IPS-NIHi11 (cell line): Measurements from ENCODE around the gene TAGLN2.

Experiments
- DNase-seq: peaks from one replicate; pipeline ENCODE4 v3.0.0; 2012; ENCODE audit warnings: mixed read lengths, low spot score

The TAGLN2 gene

DNA sequence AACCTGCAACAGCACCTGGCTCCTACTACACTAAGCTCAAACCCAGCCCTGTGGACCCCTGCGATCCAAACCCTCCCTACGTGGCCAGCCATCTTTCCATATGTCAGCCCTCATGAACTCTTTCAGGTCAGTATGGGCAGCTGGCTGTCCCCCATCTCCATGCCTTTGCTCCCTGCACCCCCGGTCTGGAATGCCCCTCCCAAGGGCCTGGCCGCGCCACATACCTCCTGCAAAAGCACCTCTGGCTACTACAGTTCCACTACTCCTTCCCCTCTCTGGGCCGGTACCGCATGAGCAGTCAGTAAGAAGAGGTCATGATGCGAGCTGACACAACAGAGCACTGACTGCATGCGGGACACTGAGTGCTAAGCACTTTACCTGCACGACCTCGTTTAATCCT is 10.0 kb upstream of the TAGLN2 start:
- DNase-seq, result no peak

DNA sequence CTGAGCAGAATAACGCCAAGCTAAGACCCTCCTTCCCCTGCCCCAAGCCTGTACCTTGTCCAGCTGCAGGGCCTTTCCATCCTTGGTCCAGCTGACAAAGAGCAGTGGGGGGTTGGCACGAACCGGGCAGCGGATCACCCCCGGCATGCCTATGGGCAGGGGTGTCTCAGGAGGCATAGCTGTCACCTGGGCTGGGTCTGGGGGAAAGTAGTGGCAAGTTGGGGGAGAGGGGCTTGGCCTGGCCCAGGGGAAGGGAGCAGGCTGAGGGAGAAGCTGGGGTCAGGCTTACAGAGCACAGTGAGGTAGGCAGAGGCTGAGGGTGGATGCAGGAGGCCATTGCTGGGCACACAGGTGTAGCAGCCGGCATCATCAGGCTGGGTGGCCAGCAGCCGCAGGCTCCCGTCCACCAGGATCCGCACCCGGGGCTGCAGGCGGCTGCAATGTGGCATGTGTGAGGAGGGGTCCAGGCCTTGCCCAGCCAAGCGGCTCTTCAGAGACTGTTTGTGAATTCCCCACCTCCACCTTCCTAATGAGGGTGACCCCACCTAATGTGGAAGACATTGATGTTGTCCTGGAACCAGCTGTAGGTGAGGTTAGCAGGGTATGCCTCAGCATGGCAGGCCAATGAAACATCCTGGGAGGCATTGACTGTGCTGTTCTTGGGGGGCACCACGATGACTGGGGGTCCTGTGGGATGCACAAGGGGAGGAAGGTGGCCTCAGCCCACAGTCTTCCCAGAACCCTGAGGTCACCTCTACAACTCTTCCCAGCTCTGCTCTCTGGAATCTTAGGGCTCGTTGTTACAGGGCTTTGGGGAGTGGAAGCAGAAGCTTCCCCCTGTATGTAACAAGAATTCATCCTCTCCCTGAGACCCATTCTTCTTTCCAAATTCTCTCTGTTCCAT is 9.1 kb upstream of the TAGLN2 start:
- DNase-seq, result no peak

DNA sequence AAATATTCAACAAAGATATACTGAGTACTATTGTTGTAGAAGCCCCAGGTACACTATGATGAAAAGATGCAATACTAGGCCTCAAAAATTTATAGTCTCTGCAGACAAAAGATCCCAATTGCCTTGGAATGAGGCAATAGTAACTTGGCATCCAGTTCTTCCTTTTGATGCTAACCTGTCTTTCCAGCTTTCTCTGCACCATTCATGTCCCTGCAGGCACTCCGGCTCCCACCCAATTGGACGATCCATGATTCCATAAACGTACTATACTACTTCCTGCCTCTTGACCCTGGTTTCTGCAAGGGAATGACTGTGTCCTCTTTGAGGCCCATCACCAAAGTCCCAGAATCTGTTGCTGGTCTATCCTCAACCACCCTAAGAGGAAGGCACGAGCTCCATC is 8.0 kb upstream of the TAGLN2 start:
- DNase-seq, result no peak

- DNase-seq, result no peak
These were observed 7.3 kb upstream of the TAGLN2 start for GRCh38 chr1:159932296-159933285.

GRCh38 chr1:159931795-159932173 is 6.5 kb upstream of the TAGLN2 start:
- DNase-seq, result no peak

DNA sequence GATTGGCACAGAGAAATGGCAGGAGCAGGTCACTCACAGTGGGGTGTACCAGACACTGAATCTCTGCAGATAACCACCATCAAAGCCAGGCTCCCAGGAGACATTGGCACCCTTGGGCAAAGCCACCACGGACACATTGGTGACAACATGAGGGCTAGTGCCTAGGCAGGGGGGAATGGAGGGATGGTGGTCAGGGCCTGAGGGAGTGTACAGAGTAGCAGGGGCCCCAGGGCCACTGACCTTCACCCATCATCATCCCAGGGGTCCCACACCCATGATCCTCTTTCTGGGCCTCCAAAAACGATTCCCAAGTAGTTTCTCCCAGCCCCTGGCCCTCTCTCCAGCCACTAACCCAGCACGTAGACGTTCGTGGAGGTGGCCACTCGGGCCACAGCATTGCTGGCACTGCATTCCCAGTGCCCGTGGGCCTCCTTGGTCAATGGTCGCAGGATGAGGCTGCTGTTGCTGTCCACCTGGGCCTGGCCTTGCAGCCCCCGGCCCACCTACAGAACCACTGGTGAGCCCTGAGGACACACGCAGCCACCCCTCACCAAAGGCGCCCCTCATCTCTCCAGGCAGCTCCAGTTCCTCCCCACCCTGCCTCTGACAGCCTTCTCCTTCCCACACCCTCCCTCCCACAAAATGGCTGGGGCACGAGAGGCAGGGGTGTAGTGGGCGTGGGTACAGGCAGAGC is 5.9 kb upstream of the TAGLN2 start:
- DNase-seq, result no peak

GRCh38 chr1:159930634-159931033 is 5.3 kb upstream of the TAGLN2 start:
- DNase-seq, result no peak

DNA sequence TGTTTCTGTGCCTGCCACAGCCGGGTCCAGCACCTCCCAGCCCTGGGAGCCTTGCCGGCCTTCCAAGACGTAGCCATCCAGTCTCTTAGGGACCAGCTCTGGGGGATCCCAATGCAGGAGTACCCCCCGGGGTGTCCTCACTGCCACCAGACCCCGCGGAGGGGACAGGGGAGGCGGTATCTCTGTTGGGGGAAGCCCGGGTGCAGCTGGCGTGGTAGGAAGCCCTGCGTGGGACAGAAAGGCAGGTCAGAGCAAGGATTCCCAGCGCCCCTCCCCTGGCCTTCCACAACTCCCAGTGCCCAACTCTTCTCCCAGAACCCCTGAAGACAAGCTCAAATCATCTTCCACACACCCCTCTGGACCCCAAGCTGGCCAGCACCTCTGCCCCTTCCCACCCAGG is 4.9 kb upstream of the TAGLN2 start:
- no peak for DNase-seq

GRCh38 chr1:159929155-159930051 is 4.1 kb upstream of the TAGLN2 start:
- DNase-seq, result no peak

GRCh38 chr1:159928491-159929050 is 3.3 kb upstream of the TAGLN2 start:
- DNase-seq, result no peak

DNA sequence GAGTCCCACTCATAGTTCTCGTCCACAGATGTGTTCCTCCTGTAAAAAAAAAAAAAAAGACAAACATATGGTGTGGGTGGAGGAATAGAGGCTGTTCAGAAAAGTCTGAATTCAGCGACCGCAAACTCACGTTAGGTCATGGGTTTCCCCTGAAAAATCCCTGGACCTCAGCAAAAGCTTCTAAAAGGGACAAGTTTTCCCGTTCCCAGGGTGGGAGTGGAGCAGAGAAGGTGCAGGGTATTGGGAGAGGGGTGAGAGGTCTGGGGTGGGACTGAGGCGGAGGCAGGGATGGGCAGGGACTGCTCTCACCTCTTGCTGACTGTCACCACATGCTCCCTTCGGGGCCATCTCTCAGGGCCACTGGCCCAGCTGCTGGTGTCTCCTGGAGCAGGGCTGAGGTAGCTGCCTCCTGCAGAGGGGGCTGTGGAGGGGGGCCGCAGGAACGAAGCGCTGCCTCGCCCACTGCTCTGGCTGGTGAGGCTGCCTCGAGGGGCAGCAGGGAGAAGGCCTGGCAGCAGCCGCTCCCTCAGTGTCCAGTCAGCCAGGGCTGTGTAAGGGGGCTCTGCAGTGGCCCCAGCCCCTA is 2.6 kb upstream of the TAGLN2 start:
- DNase-seq, result no peak

DNA sequence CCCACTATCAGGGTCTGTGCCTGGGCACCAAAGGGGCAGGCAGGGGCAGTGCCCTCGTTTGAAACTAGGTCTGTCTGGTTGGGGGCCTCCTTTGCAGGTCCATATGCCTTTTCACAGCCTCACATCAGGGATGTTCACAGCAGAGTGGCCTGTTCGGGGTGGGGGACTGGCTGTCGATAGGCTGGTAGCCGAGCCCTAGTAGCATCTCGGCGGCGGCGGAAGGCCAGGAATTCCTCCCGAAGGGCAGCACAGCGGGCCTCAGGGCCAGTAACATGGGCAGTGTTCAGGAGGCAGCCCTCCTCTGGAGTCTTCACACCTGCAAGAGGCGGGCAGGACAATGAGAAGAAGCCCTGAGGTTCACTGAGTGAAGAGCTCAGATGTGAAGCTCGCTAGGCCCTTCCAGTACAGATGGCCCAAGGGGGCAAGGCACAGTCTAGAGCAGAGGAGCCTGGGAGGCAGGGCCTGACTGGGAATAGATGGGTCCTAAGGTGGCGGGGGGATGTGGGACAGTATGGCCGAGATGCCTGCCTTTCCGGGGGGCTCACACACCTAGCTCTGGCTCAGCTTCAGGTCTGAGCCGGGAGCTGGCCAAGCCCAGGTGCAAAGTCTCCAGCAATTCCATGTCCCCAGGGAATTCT is 2.0 kb upstream of the TAGLN2 start:
- no peak for DNase-seq

GRCh38 chr1:159925719-159926078 is 392 bp upstream of the TAGLN2 start:
- peak; percentile 61 for DNase-seq

DNA sequence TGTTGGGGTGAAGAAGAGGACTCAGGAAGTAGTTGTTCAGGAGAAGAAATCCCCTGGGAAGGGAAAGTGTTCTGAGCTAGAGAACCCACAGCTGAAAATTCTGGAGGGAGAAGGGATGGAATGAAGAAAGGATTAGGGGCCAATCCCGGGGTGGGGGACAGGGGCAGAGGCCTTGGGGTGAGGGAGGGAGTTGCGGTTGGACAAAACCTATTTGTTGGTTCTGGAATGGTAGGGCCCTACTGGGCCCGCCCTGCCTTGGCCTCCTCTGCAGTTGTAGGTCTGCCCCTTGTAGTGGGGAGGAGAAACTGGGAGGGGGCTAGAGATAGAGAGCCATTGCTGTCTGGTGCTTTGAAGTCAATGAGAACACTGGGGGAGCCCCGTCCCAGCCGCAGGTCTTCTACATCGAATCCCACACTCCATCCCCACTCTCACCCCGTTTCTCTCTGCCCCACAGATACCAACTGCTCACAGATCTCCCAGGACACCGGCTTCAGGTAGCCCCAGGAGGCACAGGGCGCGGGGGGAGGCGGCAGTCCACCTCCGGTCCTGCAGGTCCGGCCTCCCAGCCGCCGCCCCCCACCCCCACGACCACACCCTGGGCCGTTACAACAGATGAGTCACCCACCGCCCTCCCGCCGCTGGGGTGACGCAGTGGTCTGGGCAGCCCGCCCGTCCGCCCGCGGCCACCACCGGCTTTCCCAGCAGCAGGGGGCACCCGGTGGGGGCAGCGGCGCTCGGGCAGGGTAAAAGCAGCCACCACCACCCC is 1.1 kb downstream of the TAGLN2 start:
- DNase-seq, result peak; percentile 81

DNA sequence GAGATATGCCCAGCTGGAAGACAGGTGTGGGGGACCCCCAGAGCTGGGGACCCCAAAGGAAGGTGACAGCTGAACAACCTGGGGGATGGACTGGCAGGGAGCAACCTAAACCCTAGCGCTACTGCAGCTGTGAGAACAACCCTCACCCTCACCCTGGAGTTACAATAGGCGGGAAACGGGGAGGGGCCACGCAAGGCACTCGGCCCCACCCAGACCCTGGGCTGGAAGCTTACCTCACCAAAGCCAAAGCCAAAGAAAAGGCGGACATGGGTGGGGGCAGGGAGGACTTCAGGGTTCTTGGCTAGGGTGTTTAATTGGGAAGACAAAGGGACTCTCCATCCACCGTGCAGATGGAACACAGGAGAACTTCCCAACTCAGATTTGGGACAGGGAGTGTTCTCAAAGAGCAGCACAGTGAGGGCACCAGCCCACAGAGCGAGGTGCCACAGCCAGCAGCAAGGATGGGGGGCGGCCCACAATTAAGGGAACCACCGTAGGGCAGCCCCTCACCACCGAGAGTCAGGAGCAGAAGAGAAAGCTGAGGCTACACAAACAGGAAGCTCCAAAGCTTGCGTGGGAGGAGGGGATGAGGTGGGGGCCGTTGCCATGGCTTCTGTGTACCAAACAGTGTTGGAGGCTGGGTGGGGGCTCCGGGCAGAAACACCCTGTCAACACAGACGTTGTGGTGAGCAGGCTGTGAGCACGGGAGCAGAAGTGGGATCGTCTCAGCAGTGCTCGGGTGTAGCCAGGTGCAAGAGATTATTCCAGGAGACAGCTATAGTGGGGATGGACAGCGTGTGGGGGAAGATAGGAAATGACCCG is 1.9 kb downstream of the TAGLN2 start:
- peak; percentile 83 for DNase-seq

- DNase-seq, result no peak
These were observed 2.6 kb downstream of the TAGLN2 start for GRCh38 chr1:159922511-159923202.

DNA sequence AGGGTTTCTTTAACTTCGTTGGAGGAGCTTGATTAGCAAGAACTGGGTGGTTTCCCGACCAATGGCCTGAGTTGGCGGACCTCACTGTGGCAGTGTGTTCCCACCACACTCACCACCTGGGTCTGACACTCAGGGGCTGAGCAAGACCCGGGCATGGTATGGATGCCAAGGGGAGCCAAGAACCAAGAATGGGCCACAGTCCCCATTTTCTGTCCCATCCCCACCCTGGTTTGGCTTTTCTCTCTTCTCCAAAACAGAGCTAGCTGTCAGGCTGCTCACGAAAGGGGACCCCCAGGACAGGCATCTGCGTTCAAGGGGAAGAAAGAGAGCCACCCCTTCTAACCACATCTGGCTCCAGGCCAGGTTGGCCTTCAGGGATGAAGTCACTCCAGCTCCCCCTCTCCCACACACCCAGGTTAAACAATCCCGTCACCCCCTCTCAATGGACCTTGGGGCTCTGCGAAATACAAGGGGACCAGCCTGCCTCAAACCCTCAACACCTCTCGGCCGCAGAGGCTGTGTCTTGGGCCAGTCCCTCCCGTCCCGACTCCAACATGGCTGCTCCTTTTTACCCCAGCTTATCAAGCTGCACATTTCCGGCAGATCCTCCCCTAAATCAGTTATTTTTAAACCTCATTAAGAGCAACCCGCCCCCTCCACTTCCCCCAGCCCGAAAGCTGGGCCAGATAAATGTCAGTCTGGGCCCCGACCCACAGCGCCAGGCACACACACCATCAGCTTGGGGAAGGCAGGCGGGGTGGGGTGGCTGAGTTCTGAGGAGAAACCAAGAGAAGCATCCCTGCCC is 3.4 kb downstream of the TAGLN2 start:
- no peak for DNase-seq
